ENCODE results near the gene MAP2K2.

MAP2K2 gene

DNA sequence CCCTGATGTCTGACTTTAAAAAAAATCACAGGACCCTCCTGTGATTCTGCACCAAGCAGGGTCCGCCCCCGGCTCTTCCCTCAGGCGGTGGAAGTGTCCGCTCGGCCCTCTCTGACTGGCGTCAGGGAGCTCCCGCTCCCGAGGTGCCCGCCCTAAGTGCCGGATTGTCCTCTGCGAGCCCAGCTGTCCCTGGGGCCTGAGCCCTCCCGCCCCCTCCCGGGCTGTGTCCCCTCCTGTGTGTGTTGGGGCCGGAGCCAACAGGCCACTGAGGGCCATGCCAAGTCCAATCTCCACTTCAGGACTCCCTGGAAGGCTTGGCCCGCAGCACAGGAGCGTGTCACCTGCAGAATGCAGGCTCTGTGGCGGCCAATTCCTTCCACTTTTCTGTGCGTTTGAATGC is 25.4 kb downstream of the MAP2K2 start:
- no peak for DNase-seq
- H3K27ac ChIP-seq: no peak overlapping the region
- no peak for TF ChIP-seq CTCF (IDR thresholded peaks at IDR 0.05; ENCODE audit: low read depth, low read length, missing control alignments)
- in situ Hi-C loops (cut with HindIII; ENCODE audit: low pct_ligation_motif_present, low sequenced_read_pairs): no loop called here
- H3K27me3 ChIP-seq (replicated peaks): no peaks in the 10 kb centered on the region
- H3K4me3 ChIP-seq (ENCODE audit: low read depth, low read length): no peak overlapping the region
- H3K36me3 ChIP-seq (replicated peaks): peaks cover 69% of the 10 kb centered on the region

GRCh38 chr19:4097501-4097900 is 26.4 kb downstream of the MAP2K2 start:
- Histone ChIP-seq H3K27ac (no peak overlapping the region), H3K27me3 (replicated peaks) (no peaks in the 10 kb centered on the region), H3K4me3 (ENCODE audit: low read depth, low read length) (no peak overlapping the region), H3K36me3 (replicated peaks) (peaks cover 66% of the 10 kb centered on the region)
- in situ Hi-C loops (cut with HindIII; ENCODE audit: low pct_ligation_motif_present, low sequenced_read_pairs): no loop called here
- DNase-seq: no peak
- TF ChIP-seq CTCF (IDR thresholded peaks at IDR 0.05; ENCODE audit: low read depth, low read length, missing control alignments): no peak

- in situ Hi-C loops (cut with HindIII; ENCODE audit: low pct_ligation_motif_present, low sequenced_read_pairs): no loop called here
- Histone ChIP-seq H3K36me3 (replicated peaks) (peaks cover 64% of the 10 kb centered on the region), H3K27me3 (replicated peaks) (no peaks in the 10 kb centered on the region), H3K4me3 (ENCODE audit: low read depth, low read length) (no peak overlapping the region), H3K27ac (no peak overlapping the region)
- no peak for DNase-seq
- no peak for TF ChIP-seq CTCF (IDR thresholded peaks at IDR 0.05; ENCODE audit: low read depth, low read length, missing control alignments)
These were observed 27.7 kb downstream of the MAP2K2 start for GRCh38 chr19:4096049-4096892.

DNA sequence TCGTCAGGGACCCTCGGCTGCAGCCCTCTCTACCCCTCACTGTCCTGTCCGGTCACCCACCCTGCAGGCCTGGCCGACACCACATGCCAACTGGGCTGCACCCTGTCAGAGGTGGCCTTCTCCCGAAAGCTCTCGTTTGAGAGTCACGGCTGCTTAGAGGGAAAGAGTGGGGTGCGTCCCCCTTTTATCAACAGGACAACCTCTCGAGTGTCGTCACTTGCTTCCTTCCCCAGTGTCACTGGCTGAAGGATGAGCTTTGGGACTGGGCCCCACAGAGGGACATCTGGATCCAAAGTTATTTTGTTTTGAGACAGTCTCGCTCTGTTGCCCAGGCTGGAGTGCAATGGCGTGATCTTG is 28.5 kb downstream of the MAP2K2 start:
- in situ Hi-C loops (cut with HindIII; ENCODE audit: low pct_ligation_motif_present, low sequenced_read_pairs): no loop called here
- Histone ChIP-seq H3K27ac (no peak overlapping the region), H3K27me3 (replicated peaks) (no peaks in the 10 kb centered on the region), H3K36me3 (replicated peaks) (peaks cover 58% of the 10 kb centered on the region), H3K4me3 (ENCODE audit: low read depth, low read length) (no peak overlapping the region)
- no peak for DNase-seq
- TF ChIP-seq CTCF (IDR thresholded peaks at IDR 0.05; ENCODE audit: low read depth, low read length, missing control alignments): no peak

DNA sequence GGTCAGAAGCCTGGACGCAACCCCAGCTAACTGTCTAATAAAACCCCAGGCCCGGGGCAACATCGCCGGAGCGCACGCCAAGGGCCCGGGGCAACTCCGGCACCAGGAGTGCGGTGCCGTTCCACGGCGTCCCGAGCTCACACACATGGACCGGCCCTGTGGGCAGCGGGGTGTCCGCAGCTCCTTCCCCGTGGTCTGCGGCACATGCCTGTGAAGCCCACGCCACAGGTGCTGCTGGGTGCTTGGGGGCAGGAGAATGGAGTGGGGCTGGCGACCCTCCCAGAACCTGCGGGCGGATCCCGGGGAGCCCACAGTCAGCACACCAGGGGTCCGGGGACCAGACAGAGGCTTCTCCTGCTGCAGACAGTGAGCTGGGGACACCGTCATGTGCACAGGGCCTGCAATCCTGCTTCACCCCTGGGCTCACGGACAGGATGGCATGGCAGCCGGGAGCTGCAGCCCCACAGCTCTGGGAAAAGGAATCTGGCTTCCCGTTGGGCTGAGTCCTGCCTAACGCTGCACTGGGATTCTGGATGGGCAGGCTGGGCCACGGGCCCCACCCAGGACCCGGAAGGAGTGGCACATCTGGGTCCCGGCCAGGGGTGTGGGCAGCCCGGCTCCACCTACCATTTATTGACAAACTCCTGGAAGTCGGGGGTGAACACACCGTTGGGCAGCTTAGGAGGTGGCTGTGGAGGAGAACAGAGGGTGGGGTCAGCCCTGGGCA is 29.0 kb downstream of the MAP2K2 start:
- Histone ChIP-seq H3K4me3 (ENCODE audit: low read depth, low read length) (no peak overlapping the region), H3K36me3 (replicated peaks) (peaks cover 60% of the 10 kb centered on the region), H3K27ac (no peak overlapping the region), H3K27me3 (replicated peaks) (no peaks in the 10 kb centered on the region)
- no peak for DNase-seq
- TF ChIP-seq CTCF (IDR thresholded peaks at IDR 0.05; ENCODE audit: low read depth, low read length, missing control alignments): no peak
- in situ Hi-C loops (cut with HindIII; ENCODE audit: low pct_ligation_motif_present, low sequenced_read_pairs): no loop called here
